ENCODE data around the gene SYTL3. TPM values are rescaled to one million over a fixed set of nuclear protein-coding genes. Genes with fewer than 3 reads are reported as not detected.

Gene SYTL3
- total RNA-seq, 6 donors from 2014 or later: 10.3 to 28.3 (median 20.0) TPM

- no peaks in the 10 kb centered on the region for H3K27me3 ChIP-seq
- H3K4me3 ChIP-seq: no peak overlapping the region
- ATAC-seq (ENCODE audit: low FRiP score in 2 of 2): no peak
- no peak for DNase-seq
- WGBS, 2 donors: 95% methylated on average over 13 of the region's 13 CpGs
- H3K9me3 ChIP-seq: no peaks in the 10 kb centered on the region
- H3K36me3 ChIP-seq: no peaks in the 10 kb centered on the region
- H3K4me1 ChIP-seq: peaks cover 29 to 47% (median 39%) of the 10 kb centered on the region in 4 donors
- peak overlapping the region; percentile 67 to 83 (median 76) for H3K27ac ChIP-seq
- TF ChIP-seq EP300 (IDR thresholded peaks at IDR 0.05) (no peak), POLR2A (IDR thresholded peaks at IDR 0.05) (no peak), POLR2AphosphoS5 (IDR thresholded peaks at IDR 0.05) (no peak), CTCF (IDR thresholded peaks at IDR 0.05) (no peak)
Observed at GRCh38 chr6:158705386-158706126, 55.7 kb downstream of the SYTL3 start.

- peak; percentile 60 to 65 for ATAC-seq (ENCODE audit: low FRiP score in 2 of 2)
- 31 to 50% methylated on average over 5 to 6 of the region's 6 CpGs for WGBS, 2 donors
Observed at GRCh38 chr6:158706369-158706982, 56.6 kb downstream of the SYTL3 start.

GRCh38 chr6:158707120-158707820 lies 57.4 kb downstream of the SYTL3 start:
- Histone ChIP-seq H3K4me3 (no peak overlapping the region), H3K27ac (peak overlapping the region; percentile 67 to 83 (median 76)), H3K36me3 (no peaks in the 10 kb centered on the region), H3K27me3 (no peaks in the 10 kb centered on the region), H3K4me1 (peaks cover 29 to 47% (median 39%) of the 10 kb centered on the region in 4 donors), H3K9me3 (no peaks in the 10 kb centered on the region)
- peak; percentile 58 to 67 for TF ChIP-seq POLR2AphosphoS5 (IDR thresholded peaks at IDR 0.05)
- peak in 2 of 4 donors; percentile 91 to 94 for TF ChIP-seq EP300 (IDR thresholded peaks at IDR 0.05)
- no peak for TF ChIP-seq CTCF (IDR thresholded peaks at IDR 0.05)
- peak; percentile 45 to 84 for ATAC-seq (ENCODE audit: low FRiP score in 2 of 2)
- DNase-seq: peak in 1 of 2 donors; percentile 79
- WGBS, 2 donors: 31 to 34% methylated on average over 9 of the region's 9 CpGs

More at GRCh38 chr6:158706369-158706982, 56.6 kb downstream of the SYTL3 start:
- peaks cover 29 to 47% (median 39%) of the 10 kb centered on the region in 4 donors for H3K4me1 ChIP-seq
- no peak overlapping the region for H3K4me3 ChIP-seq
- no peaks in the 10 kb centered on the region for H3K36me3 ChIP-seq
- no peaks in the 10 kb centered on the region for H3K9me3 ChIP-seq
- TF ChIP-seq EP300 (IDR thresholded peaks at IDR 0.05) (peak in 2 of 4 donors; percentile 76 to 84), POLR2AphosphoS5 (IDR thresholded peaks at IDR 0.05) (peak in 1 of 2 donors; percentile 71), CTCF (IDR thresholded peaks at IDR 0.05) (peak; percentile 31 to 56 (median 48)), POLR2A (IDR thresholded peaks at IDR 0.05) (no peak)
- H3K27me3 ChIP-seq: no peaks in the 10 kb centered on the region
- DNase-seq: peak in 1 of 2 donors; percentile 71
- peak overlapping the region; percentile 67 to 83 (median 76) for H3K27ac ChIP-seq

- Histone ChIP-seq H3K27me3 (no peaks in the 10 kb centered on the region), H3K4me3 (no peak overlapping the region), H3K4me1 (peaks cover 29 to 47% (median 39%) of the 10 kb centered on the region in 4 donors), H3K27ac (peak overlapping the region; percentile 67 to 83 (median 76)), H3K36me3 (no peaks in the 10 kb centered on the region), H3K9me3 (no peaks in the 10 kb centered on the region)
- DNase-seq (peak in 1 of 2 donors; percentile 79), ATAC-seq (ENCODE audit: low FRiP score in 2 of 2) (no peak)
- WGBS, 2 donors: 53 to 58% methylated on average over 10 of the region's 10 CpGs
- TF ChIP-seq POLR2A (IDR thresholded peaks at IDR 0.05): no peak
- peak in 2 of 6 experiments; percentile 10 to 11 for TF ChIP-seq CTCF (IDR thresholded peaks at IDR 0.05)
- no peak for TF ChIP-seq POLR2AphosphoS5 (IDR thresholded peaks at IDR 0.05)
- no peak for TF ChIP-seq EP300 (IDR thresholded peaks at IDR 0.05)
Observed at GRCh38 chr6:158707821-158708195, 58.0 kb downstream of the SYTL3 start.

Measured in upper lobe of left lung (tissue), 6 donors.